ENCODE measurements around the gene DYNLT2B. TPM values are rescaled to one million over a fixed set of nuclear protein-coding genes. Genes with fewer than 3 reads are reported as not detected.
"Not testable (repeated sequence)": the region's sequence is repeated elsewhere in the genome, so short reads cannot be mapped to it uniquely, and the experiment has no call there.

Gene DYNLT2B
- total RNA-seq, 1 experiment from 2014 or later = 28.4 TPM

DNA sequence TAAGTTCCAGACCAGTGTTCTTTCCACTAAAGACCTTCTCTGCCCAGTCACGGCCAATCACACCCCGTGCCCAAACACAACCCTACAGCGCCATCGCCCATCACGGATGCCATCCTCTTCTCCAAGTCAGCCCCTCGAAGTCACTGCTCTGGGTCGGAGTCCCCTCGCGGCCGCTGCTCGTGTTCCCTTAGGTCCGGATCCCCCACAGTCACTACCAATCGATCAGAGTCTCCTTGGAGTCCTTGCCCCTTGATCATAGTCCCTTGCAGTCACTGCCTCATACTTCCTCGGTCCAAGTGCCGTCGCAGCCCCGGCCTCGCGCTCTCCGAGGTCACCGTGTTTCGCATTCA is 31.0 kb downstream of the DYNLT2B start:
- DNase-seq (ENCODE audit: low read depth) = no peak
- in situ Hi-C loops (cut with HindIII; ENCODE audit: low pct_unique_long_range_greater_than_20kb, low sequenced_read_pairs) = no loop called here

DNA sequence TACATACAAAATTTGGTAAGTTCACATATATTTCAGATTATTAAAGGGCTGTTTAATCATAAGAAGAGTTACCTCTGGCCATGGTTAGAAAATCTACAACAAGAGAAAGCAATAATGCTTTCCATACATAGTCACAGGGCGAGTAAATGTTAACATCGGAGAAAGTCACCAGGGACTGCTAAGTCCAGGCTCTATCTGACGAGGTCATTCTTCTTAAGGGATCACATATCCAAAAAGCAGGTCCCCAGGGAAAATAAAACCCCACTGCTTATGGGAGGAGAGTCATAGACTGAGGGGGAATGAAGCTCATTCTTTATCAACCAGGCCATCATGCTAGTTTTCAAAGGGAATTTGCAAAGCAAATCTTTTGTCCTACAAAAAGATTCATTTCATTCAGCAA is 33.6 kb downstream of the DYNLT2B start:
- no peak for DNase-seq (ENCODE audit: low read depth)
- in situ Hi-C loops (cut with HindIII; ENCODE audit: low pct_unique_long_range_greater_than_20kb, low sequenced_read_pairs) = no loop called here

DNA sequence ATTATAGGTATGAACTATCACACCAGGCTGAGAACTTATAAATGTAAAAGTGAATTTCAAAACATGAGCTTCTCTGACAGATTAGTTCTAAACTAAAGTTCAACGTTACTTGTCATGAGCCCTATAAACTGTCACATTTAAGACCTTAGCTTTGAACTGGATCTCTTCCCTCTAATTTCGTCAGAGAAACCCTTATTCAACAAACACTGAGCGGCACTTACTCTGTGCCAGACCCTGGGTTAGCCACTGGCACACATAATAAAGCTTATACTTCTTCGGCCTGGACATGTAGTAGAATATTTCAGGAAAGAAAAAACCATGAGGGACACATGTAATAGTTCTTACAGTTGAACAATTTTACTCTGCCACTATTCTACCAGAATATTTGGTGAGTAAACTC is 36.1 kb downstream of the DYNLT2B start:
- DNase-seq (ENCODE audit: low read depth) = no peak
- in situ Hi-C loops (cut with HindIII; ENCODE audit: low pct_unique_long_range_greater_than_20kb, low sequenced_read_pairs) = no loop called here

DNA sequence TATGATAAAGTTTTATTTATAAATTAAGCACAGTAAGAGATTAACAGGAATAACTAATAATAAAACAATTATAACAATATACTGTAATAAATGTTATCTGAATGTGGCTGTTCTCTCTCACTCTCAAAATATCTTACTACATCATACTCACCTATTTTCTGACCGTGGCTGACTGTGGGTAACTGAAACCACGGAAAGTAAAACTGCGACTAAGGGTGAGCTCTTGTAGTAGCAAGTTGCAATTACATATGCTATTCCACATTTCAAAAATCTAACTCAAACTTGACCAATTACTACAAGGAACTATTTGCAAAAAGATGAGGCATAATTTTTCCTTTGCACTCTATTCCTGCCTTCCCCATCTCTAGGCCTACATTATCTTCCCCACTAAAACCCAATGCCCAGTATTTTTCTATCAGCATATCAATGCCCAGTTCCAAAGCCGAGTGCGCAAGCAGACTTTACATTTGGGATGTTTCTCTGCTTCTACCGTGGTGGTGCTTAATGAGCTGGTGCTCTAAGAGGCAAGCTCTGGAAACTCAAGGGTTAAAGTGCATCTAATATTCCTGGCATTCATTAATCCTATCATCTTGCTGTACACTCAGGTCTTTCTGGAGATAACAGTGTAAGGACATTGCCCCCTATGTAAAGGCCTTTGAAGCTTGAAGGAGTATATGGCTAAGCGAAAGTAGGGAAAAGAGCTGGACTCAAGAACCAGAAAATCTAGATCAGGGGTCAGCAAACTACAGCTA is 37.2 kb downstream of the DYNLT2B start:
- in situ Hi-C loops (cut with HindIII; ENCODE audit: low pct_unique_long_range_greater_than_20kb, low sequenced_read_pairs) = no loop called here
- no peak for DNase-seq (ENCODE audit: low read depth)

DNA sequence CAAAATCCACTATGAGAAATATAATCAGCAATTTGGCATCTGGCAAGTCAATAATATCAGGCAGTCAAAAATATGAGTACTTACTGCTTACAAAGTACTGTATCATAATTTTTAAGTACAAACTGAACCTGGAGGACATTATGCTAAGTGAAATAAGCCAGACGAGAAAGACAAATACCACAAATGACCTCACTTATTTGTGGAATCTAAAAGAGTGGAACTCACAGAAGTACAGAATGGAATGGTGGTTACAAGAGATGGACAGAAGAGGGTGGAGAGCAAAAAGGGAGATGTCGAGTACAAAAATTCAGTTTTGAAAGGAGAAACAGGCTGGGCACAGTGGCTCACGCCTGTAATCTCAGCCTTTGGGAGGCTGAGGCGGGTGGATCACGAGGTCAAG is 42.9 kb downstream of the DYNLT2B start:
- no peak for DNase-seq (ENCODE audit: low read depth)
- in situ Hi-C loops (cut with HindIII; ENCODE audit: low pct_unique_long_range_greater_than_20kb, low sequenced_read_pairs) = no loop called here

DNA sequence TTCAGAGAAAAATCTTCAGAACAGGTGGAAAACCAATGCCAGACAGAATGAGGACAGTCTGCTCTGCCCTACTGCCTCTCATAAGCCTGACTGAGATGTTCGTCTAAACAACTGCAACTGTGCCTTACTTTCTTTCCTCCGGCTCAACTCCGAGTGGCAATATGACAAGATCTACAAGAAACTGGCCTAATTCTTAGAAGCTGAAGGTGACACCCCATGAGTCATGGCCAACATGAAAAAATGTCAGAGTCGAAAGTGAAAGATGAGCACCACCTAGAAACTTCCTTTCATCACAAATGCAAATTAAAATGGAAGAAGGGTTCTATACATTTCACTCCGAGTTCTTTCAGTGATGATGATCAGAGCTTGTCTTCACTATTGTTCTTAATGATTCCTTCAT is 43.5 kb downstream of the DYNLT2B start:
- no peak for DNase-seq (ENCODE audit: low read depth)
- in situ Hi-C loops (cut with HindIII; ENCODE audit: low pct_unique_long_range_greater_than_20kb, low sequenced_read_pairs) = no loop called here

DNA sequence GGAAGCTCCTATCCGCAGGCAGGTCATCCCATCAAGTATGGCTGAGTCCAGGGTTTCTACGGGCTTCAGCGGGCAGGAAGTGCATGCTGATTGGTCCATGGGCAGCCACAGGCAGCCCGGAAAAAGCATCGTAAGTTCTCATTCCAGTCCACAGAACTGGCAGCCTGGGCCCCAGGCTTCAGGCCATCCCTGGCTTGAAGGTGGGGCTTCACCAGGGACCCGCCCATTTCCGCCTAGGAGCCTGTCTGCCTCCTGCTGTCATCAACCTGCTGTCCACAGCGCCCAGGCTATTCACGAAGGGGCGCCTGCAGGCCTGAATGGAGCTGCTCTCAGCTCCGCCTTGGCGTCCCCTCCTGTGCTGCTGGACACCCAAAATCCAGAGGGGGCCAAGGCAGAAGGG is 44.4 kb downstream of the DYNLT2B start:
- in situ Hi-C loops (cut with HindIII; ENCODE audit: low pct_unique_long_range_greater_than_20kb, low sequenced_read_pairs) = no loop called here
- DNase-seq (ENCODE audit: low read depth) = no peak

DNA sequence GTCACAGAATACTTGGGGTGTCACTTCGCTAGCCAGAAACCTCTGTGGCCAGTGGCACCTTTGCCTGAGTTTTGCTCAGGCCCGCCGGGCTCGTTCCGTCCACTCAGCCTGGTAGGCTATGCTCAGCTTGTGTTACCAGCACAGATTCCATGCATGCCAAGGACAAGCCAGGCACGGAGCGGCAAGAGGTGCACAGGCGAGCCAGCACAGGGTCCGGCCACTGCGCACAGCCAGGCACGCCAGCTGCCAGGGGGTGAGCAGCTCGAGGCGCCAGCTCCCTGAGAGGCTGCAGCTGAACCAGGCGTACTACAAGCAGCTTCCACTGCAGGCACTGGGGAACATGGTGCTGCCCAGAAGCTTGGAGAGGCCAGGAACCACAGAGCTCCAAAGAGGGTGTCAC is 45.2 kb downstream of the DYNLT2B start:
- DNase-seq (ENCODE audit: low read depth) = no peak
- in situ Hi-C loops (cut with HindIII; ENCODE audit: low pct_unique_long_range_greater_than_20kb, low sequenced_read_pairs) = no loop called here

DNA sequence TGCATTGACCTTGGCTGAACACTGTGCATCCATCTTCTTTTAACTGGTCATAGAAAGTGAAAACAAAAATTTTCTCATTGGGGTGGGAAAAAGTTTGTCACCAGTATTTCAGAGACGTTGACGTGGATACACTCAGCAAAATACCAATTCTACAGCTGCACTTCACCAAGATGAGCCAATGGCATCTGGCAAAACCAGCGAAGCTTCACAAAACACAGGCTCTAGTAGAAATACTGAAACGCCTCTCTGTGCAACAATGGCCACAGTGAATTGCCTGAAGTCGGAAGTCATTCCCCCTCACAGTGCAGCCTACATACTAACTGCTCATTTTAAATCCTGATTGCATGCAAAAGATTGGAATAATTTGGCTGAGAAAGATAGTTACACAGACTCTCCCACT is 47.5 kb downstream of the DYNLT2B start:
- in situ Hi-C loops (cut with HindIII; ENCODE audit: low pct_unique_long_range_greater_than_20kb, low sequenced_read_pairs) = no loop called here
- no peak for DNase-seq (ENCODE audit: low read depth)

DNA sequence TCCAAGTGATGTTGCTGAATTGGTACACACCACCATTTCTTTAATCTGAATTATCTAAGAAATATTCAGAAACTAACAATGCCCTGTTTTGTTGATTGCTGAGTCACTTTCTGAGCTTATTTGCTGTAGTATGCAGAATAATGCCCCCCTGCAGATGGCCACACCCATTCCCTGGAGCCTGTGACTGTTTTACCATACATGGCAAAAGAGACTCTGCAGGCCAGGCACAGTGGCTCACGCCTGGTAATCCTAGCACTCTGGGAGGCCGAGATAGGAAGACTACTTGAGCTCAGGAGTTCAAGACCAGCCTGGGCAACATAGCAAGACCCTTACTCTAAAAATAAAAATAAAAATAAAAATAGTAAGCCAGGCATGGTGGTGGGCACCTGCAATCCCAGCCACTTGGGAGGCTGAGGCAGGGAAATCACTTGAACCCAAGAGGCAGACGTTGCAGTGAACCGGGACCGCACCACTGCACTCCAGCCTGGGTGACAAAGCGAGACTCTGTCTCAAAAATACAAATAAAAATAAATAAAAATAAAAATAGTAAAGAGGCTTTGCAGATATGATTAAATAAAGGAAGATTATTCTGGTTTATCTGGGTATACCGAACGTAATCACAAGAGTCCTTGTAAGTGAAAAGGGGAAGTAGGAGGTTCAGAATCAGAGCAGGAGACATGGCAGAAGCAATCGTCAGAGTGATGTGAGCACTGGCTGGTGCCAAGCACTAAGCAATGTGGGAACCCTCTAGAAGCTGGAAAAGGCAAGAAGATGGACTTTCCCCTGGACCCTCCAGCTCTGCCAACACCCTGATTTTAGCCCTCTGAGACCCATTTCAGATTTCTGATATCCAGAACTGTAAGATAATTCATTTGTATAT is 49.5 kb downstream of the DYNLT2B start:
- in situ Hi-C loops (cut with HindIII; ENCODE audit: low pct_unique_long_range_greater_than_20kb, low sequenced_read_pairs) = no loop called here

DNA sequence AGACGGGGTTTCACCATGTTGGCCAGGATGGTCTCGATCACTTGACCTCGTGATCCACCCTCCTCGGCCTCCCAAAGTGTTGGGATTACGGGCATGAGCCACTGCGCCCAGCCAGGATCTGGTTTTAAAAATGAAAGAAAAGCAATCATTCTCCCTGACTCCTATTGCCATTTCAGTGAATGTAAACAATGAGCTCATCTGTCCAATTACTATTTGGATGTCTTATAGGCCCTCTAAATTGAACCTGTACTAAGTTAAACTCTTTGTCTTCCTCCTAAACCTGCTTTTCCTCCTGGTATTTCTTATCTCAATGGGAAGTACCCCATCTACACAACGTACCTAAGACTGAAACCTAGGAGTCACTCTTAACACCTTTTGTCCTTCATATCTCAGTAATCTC is 54.2 kb downstream of the DYNLT2B start:
- in situ Hi-C loops (cut with HindIII; ENCODE audit: low pct_unique_long_range_greater_than_20kb, low sequenced_read_pairs) = no loop called here
- no peak for DNase-seq (ENCODE audit: low read depth)

More for the DNA sequence above, 49.5 kb downstream of the DYNLT2B start:
- DNase-seq (ENCODE audit: low read depth) = peak; percentile 38

DNA sequence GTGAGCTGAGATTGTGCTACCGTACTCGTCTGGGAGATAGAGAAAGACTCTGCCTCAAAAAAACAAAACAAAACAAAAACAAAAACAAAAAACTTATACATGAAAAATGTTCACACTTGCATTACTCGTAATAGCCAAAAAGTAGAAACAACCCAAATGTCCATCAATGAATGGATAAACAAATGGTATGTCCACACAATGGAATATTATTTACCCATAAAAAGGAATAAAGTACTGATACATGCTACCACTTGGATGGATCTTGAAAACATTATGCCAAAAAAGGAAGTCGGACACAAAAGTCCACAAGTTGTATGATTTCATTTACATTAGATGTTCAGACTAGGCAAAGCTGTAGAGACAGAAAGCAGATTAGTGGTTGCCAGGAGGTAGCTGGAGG is 57.3 kb downstream of the DYNLT2B start:
- in situ Hi-C loops (cut with HindIII; ENCODE audit: low pct_unique_long_range_greater_than_20kb, low sequenced_read_pairs) = no loop called here
- no peak for DNase-seq (ENCODE audit: low read depth)

DNA sequence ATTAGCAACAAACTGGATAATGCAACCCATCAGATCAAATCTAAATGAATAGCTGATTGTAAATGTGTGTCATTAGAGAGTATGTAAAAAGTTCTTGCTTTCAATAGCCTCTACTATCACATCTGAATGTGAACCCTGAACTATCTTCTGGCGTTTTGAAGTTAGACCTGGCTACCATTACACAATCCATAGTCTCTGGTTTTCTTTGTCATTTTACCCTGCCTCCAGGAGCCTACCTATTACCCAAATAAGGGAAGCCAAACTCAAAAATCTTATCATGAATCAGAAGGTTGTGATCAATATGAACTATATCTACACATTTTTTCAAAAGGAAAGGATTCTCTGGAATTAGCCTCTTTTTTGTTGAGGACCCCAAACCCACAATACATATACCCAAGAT is 62.3 kb downstream of the DYNLT2B start:
- in situ Hi-C loops (cut with HindIII; ENCODE audit: low pct_unique_long_range_greater_than_20kb, low sequenced_read_pairs) = no loop called here
- DNase-seq (ENCODE audit: low read depth) = no peak

DNA sequence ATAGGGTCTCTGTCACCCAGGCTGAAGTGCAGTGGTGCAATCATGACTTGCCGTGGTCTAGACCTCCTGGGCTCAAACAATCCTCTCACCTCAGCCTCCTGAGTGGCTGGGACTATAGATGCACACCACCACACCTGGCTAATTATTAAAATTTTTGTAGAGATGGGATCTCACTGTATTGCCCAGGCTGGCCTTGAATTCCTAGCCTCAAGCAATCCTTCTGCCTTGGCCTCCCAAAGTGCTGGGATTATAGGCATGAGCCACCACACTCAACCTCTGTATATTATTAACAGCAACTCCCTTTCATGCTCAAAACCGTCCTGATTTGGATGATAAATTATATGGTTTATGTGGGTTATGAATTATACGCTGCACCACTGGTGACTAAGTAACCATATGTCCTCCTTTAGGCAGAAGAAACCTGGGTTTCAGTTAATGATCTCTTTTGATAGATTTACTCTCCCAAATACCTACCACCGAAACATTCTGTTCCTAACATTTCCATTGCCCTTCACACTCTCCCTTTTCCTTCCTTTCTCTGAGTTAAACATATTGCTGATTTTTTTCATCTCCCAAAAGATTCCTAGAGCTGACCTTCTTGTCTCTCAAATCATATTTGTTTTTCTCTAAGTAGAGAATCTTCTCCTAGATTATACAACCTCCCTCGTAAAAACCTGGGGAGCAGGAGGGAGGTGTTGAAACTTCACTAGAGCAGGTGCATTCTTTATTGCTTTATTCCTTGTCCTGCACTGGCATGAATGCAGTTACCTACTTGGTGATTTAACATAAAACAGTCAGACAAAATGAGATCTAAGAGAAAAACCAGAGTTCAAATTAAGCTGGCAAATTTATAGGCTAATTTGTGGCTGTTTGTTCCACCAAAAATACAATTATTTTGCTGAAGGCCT is 63.4 kb downstream of the DYNLT2B start:
- DNase-seq (ENCODE audit: low read depth) = no peak
- in situ Hi-C loops (cut with HindIII; ENCODE audit: low pct_unique_long_range_greater_than_20kb, low sequenced_read_pairs) = no loop called here

DNA sequence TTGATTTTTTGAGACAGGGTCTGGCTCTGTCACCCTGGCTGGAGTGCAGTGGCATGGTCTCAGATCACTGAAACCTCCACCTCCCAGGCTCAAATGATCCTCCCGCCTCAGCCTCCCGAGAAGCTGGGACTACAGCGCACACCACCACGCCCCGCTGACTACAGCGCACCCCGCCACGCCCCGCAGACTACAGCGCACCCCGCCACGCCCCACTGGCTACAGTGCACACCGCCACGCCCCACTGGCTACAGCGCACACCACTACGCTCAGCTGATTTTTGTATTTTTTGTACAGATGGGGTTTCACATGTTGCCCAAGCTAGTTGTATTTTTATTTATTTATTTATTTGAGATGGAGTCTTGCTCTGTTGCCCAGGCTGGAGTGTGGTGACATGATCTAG is 66.1 kb downstream of the DYNLT2B start:
- in situ Hi-C loops (cut with HindIII; ENCODE audit: low pct_unique_long_range_greater_than_20kb, low sequenced_read_pairs) = no loop called here
- no peak for DNase-seq (ENCODE audit: low read depth)

DNA sequence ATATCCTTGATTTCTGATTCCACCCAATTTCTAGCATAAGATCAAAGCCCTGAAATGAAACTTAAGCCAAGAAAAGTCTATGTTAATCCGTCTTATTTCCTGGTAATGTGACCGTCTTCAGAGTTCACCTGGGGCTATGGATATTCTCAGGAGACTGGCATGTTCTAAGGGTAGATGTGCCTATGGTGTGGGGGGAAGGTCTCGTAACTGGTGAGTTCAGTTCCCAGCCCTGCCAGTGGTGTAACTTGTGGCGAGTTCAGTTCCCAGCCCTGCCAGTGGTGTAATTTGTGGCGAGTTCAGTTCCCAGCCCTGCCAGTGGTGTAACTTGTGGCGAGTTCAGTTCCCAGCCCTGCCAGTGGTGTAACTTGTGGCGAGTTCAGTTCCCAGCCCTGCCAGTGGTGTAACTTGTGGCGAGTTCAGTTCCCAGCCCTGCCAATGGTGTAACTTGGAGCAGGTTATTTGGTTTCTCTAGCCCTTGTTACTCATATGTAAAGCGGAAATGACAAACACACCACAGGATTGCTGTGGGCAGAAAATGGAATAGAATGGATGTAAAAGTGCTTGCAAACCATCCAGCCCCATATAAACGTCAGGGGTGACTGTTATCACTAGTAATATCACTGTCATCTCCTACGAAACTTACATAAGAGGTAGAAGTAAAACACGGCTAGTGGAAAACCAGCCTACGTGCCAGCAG is 71.3 kb downstream of the DYNLT2B start:
- in situ Hi-C loops (cut with HindIII; ENCODE audit: low pct_unique_long_range_greater_than_20kb, low sequenced_read_pairs) = no loop called here
- no peak for DNase-seq (ENCODE audit: low read depth)

DNA sequence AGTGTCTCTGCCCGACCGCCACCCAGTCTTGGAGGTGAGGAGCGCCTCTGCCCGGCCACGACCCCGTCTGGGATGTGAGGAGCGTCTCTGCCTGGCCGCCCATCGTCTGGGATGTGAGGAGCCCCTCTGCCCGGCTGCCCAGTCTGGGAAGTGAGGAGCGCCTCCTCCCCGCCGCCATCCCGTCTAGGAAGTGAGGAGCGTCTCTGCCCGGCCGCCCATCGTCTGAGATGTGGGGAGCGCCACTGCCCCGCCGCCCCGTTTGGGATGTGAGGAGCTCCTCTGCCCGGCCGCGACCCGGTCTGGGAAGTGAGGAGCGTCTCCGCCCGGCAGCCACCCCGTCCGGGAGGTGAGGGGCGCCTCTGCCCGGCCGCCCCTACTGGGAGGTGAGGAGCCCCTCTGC is 73.9 kb downstream of the DYNLT2B start:
- in situ Hi-C loops (cut with HindIII; ENCODE audit: low pct_unique_long_range_greater_than_20kb, low sequenced_read_pairs); DNase-seq (ENCODE audit: low read depth): not testable (repeated sequence)

DNA sequence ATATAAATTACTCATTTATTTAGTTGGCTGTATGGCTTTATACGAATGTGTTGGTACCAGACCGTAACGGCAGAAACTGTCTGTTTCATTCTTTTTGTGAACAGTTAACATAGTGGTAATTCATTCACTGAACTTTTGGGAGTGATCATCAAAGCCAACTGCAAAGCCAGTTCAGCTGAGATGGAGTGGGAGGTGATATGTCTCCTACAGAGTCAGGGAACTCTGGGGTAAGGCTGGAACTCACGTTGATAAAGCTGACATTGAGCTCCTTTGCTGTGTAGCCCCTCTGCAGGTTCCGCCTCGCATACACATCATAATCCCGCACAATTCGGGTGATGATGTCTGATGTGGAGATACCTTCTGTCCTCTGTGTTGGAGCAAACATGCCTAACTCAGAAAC is 76.3 kb downstream of the DYNLT2B start:
- in situ Hi-C loops (cut with HindIII; ENCODE audit: low pct_unique_long_range_greater_than_20kb, low sequenced_read_pairs) = no loop called here
- DNase-seq (ENCODE audit: low read depth) = no peak

Data from Caki2 (cell line).